Choroid plexus epithelial cell (primary cell): ENCODE data around the gene MAFF.

ENCODE experiments used
- DNase-seq: peaks from one replicate; pipeline ENCODE4 v3.0.0-alpha.2; 2010; ENCODE audit warnings: low read depth
- H3K4me3 ChIP-seq: 2 replicates; pipeline ENCODE4 v1.5.1; 2011; ENCODE audit warnings: low read depth, mild to moderate bottlenecking, control low read depth, low read length, moderate library complexity
- TF ChIP-seq, protein P1 (sequence below): conservative IDR thresholded peaks from 2 replicates; pipeline ENCODE4 v1.5.1; 2011; ENCODE audit warnings: low read depth, mild to moderate bottlenecking, control low read depth, inconsistent platforms, low read length, moderate library complexity

MAFF gene

DNA sequence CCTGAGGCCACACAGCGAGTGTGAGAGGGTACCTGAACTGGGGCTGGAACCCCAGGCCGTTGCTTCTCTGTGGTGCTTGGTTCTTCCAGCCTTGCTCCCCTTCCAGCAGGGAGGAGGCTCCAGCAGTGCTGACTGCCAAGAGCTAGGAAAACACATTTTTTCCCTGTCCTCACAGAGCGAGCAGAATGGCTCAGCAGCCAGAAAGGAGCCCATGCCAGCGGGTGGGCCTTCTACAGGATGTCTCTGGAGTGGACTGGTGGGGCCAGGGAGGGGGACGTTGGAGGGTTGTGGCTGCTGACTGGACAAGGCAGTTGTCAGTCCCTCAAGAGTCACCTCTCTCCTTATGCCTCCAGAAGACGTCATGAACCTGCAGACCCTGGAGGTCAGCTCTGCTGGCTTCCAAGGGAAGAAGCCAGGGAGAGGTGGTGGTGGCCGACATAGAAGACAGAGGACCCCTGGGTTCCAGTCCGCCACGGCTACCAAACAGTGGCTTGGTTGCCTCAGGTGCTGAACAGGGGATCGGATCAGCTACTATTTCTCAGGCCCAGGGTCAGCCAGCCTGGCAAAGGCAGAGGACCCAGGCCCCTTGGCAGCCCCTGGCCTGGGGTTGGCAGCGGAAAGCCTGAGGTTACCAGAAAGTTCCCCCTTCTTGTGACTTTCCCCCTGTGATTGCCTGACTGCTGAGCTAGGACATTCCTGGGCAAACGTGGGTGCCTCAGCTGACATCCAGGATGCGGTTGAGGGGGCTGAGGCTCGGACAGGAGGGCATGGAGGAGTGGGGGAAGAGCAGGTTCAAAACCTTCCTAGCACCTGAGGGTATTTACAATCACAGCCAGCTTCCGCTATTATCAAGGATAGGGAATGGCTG lies 3.7 kb downstream of the MAFF start:
- H3K4me3 ChIP-seq = peak overlapping the region; percentile 4
- DNase-seq = peak; percentile 88
- TF ChIP-seq, protein P1, sequence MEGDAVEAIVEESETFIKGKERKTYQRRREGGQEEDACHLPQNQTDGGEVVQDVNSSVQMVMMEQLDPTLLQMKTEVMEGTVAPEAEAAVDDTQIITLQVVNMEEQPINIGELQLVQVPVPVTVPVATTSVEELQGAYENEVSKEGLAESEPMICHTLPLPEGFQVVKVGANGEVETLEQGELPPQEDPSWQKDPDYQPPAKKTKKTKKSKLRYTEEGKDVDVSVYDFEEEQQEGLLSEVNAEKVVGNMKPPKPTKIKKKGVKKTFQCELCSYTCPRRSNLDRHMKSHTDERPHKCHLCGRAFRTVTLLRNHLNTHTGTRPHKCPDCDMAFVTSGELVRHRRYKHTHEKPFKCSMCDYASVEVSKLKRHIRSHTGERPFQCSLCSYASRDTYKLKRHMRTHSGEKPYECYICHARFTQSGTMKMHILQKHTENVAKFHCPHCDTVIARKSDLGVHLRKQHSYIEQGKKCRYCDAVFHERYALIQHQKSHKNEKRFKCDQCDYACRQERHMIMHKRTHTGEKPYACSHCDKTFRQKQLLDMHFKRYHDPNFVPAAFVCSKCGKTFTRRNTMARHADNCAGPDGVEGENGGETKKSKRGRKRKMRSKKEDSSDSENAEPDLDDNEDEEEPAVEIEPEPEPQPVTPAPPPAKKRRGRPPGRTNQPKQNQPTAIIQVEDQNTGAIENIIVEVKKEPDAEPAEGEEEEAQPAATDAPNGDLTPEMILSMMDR = no peak

DNA sequence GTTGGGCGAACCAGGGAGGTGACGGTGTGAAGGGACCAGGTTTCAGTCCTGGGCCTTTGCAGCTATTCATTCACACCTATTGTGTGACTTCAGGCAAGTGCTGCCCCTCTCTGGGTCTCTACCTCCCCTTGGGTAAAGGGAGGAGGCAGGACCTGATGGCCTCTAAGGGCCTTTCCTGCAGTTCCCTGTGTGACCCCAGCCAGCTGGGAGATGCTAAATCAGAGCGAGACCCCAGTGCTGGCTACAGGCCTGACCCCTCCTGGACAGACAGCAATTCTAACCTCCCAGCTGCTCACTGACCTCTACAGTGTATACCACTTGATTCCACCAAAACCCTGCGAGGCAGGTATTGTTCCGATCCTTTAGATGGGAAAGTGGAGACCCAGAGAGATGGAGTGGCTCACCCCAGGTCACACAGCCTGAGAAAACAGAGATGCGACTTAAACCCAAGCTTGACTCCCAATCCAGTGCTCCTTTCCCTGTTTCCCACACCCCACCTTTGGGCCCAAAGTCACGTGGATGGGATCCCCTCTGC lies 6.2 kb downstream of the MAFF start:
- DNase-seq = no peak
- TF ChIP-seq, protein P1 = no peak
- no peak overlapping the region for H3K4me3 ChIP-seq

- TF ChIP-seq, protein P1 = no peak
- no peak for DNase-seq
- no peak overlapping the region for H3K4me3 ChIP-seq
Measured at GRCh38 chr22:38208551-38208968, 6.8 kb downstream of the MAFF start.

DNA sequence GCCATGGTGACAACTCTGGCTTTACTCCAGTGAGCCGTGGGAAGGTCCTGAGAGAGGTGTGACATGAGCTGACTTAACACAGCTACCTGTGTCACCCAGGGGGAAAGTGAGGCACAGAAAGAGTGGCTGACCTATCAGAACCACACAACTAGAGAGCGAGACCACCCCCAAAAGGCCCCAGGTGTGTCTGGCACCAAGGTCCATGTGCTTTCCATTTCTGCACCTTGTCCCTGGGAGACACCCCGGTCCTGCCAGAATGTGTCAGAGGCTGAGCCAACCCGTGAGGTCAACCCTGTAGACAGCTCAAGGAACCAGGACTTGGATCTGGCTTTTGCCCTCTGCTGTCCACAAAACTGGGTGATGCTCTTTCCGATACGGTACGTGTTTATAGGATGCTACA lies 9.8 kb downstream of the MAFF start:
- no peak for DNase-seq
- no peak overlapping the region for H3K4me3 ChIP-seq
- TF ChIP-seq, protein P1 = no peak

- no peak overlapping the region for H3K4me3 ChIP-seq
- no peak for DNase-seq
- TF ChIP-seq, protein P1 = no peak
Measured at GRCh38 chr22:38212442-38212841, 10.6 kb downstream of the MAFF start.

GRCh38 chr22:38213319-38213989 lies 11.7 kb downstream of the MAFF start:
- DNase-seq = no peak
- H3K4me3 ChIP-seq = no peak overlapping the region
- TF ChIP-seq, protein P1 = no peak

- H3K4me3 ChIP-seq = peak overlapping the region; percentile 54
- TF ChIP-seq, protein P1 = no peak
- DNase-seq = no peak
Measured at GRCh38 chr22:38213990-38214301, 12.2 kb downstream of the MAFF start.
